ENCODE data around the gene PRKRIP1.
A peak's percentile ranks its signal among the peaks of the same experiment; 100 is the strongest.
"Not testable (repeated sequence)": the region's sequence is repeated elsewhere in the genome, so short reads cannot be mapped to it uniquely, and the experiment has no call there.

PRKRIP1 gene

DNA sequence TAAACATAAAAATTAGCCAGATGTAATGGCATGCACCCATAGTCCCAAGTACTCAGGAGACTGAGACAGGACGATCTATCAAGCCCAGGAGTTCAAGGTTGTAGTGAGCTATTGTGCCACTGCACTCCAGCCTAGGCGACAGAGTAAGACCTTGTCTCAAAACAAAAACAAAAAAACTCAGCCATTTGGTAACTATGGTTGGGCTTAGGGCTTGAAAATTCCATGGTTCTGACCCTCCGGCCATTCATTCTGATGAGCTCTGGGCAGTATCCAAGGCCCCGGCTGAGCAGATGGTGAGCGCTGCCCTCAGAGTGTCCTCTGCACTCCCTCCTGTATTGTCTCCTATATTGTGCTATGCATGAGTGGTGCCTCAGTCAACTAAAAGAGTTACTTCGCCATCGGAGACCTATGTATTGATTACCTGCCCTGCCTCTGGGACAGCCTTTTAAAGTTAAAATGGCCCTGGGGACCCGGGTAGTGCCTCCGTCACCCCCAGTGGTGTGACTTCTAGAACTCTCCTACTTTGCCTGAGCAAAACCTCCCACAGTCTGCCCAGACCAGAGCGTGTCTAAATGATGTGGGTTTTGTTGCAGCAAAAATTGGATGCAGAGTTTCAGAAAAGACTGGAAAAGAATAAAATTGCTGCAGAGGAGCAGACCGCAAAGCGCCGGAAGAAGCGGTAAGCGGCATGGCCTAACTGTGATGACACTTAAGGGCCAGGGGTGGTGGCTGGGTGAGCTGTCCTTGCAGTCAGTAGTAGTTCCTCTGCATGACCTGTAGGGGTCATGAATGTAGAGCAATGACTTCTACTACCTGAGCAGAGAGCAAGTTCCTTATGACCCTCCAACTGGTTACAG lies 8.1 kb downstream of the PRKRIP1 start:
- peak; percentile 45 to 55 for DNase-seq

DNA sequence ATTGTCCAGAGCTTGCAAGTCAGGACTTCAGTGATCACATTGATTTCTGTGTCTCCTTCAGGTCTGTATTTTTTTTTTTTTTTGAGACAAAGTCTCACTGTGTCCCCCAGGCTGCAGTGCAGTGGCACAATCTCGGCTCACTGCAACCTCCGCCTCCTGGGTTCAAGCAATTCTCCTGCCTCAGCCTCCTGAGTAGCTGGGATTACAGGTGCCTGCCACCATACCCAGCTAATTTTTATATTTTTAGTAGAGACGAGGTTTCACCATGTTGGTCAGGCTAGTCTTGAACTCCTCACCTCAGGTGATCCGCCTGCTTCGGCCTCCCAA lies 8.7 kb downstream of the PRKRIP1 start:
- DNase-seq: not testable (repeated sequence)

DNA sequence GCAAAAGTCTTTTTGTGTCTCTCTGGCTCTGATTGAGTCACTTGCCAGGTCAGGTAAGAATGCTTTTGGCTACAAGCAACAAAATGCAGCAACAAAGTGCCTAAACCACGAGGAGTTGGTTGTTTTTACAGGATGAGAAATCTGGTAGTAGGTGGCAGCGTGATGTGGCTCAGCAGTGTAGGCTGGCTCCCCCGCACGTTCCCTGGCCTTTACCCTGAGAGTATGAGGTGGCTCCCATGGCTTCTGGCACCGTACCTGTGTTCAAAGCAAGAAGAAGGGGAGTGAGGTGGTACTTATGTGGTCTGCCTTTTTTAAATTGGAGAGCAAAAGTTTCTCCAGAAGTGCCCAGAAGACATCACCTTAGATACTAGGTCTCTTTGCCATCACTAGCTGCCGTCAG lies 11.7 kb downstream of the PRKRIP1 start:
- no peak for DNase-seq

DNA sequence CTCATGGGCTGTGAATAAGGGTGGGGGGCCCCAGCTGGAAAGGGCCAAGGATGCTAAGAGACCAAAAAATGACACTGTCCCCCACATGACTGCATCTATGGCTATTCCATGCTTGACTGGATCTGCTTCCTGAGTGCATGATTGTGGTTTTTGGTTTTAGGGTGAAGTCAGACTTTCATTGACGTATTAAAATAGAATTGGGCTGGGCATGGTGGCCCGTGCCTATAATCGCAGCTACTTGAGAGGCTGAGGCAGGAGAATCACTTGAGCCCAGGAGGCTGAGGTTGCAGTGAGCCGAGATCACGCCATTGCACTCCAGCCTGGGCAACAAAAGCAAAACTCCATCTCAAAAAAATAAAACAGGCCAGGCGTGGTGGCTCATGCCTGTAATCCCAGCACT lies 12.4 kb downstream of the PRKRIP1 start:
- not testable (repeated sequence) for DNase-seq

DNA sequence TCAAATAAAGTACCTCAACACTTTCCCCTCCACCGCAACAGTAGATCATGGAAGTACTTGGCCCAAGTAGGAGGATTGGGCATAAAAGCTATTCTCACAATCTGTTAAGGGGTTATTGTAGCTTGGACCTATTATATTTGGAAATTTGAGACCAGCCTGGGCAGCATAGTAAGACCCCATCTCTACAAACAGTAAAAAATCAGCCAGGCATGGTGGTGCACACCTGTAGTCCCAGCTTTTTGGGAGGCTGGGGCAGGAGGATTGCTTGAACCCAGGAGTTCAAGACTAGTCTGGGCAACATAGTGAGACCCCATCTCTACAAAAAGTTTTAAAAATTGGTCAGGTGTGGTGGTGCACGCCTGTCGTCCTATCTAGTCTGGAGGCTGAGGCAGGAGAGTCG lies 13.2 kb downstream of the PRKRIP1 start:
- DNase-seq: no peak

DNA sequence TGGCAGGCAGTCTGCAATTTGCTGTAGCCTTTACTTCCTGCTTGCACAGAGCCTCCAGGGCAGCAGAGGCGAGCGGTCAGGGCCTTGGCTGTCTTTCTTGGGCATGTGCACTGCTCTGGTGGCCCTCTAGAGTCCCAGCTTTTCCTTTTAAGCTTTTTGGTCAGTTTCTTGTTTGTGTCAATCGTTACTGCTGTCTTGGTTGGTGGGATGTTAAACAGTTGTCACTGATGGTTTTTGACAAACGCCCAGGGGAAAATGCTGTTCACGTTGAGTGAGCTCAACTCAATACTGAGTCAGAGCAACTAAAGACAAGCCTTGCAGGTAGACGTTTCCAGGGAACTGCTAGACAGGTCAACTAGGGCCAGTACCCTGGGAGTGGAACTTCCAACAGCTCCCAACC lies 14.0 kb downstream of the PRKRIP1 start:
- DNase-seq: no peak

DNA sequence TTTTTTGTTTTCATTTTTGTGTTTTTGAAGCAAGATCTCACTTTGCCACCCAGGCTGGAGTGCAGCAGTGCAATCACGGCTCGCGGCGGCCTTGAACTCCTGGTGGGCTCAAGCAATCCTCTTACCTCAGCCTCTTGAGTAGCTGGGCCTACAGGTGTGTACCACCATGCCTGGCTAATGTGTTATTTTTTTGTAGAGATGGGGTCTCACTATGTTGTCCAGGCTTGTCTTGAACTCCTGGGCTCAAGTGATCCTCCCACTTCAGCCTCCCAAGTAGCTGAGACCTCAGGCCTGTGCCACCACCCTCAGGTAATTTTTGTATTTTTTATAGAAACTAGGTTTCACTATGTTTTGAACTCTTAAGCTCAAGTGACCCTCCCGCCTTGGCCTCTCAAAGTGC lies 14.8 kb downstream of the PRKRIP1 start:
- no peak for DNase-seq

DNA sequence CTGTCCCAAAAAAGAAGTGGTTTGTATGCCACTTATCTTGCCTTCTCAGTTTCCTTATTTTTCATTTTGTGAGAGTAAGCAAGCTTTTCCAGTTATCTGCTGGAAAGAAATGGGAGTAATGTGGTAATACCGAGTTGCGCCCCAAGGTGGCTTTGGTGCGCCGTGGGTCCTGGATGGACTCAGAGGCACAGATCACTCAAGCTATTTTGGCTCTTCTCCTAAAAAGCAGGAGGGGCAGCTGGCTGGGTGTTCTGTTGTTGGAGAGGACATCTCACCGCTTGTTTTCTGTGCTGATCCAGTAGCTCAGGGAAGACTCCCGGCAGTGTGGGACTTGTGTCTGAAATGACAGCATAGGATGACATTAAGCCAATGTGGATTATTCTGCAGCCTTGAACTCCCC lies 16.4 kb downstream of the PRKRIP1 start:
- peak; percentile 54 to 63 for DNase-seq

DNA sequence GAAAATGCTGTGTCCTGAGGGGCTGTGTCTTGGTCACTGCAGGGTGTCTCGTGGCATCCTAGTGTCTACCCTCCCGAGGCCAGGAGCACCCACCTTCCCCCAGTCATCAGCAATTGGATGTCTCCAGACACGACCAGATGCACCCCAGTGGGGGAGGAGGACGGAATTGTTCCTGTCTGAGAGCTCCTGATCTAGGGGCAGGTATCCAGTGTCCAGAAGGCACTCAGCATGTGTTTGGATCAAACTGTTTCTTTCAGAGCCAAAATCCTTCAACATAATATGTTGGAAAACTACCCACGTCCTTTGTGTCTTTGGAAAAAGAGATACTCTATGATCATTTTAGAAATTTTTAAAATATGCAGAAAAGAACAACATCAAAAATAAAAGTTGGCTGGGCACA lies 16.9 kb downstream of the PRKRIP1 start:
- DNase-seq: no peak

DNA sequence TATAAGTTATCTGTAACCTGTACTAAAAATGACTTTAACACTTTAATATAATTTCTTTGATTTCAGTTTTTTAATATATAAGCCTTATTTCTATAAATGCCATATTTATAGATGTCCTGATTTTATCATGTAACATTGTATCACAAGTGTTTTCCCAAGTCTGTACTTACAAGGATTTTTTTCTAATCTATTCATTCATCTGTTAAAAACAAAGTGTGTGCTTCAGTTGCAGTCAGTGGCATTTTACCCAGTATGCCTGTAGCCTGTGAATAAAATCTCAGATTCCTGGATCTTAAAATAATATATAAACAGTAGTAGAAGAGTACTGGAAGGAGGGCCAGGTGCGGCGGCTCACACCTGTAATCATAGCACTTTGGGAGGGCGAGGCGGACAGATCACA lies 17.4 kb downstream of the PRKRIP1 start:
- DNase-seq: no peak

DNA sequence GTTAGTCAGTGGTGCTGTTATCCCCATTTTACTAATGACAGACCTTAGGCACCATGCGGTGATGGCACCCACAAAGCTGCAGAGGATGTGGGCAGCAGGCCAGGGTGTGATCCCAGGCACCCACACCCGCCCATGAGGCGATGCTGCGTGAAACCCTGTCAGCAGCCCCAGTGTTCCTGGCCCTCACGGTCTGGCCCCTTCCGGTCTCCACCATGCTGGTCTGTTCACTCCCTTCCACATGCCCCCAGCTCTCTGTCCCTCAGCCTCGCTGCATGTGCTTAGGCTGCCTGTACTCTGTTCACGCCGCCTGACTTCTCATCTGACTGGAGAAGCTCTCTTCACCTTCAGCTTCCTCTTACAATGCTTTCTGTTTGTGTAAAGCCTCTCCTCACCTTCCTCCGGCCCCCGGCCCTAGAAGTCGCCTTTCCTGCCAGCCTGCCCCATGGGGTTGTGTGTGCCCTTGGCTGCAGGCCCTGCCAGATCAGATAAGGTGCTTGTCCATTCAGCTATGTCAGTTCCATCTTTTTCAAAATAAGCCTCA lies 19.6 kb downstream of the PRKRIP1 start:
- DNase-seq: peak; percentile 57 to 71

DNA sequence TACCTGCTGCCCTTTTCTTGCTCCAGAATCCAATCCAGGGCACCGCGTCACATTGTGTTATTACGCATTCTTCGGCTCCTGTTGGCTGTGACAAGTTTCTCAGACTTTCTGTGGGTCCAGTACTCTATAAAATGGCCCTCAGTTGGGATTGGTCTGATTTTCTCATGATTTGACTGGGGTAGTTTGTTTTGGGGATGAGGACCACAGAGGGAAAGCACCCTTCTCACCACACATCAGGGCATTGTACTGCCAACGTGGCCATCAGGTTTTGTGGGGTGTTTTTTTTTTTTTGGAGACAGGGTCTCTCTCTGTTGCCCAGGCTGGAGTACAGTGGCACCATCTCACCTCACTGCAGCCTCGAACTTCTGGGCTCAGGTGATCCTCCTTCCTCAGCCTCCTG lies 20.2 kb downstream of the PRKRIP1 start:
- DNase-seq: no peak

DNA sequence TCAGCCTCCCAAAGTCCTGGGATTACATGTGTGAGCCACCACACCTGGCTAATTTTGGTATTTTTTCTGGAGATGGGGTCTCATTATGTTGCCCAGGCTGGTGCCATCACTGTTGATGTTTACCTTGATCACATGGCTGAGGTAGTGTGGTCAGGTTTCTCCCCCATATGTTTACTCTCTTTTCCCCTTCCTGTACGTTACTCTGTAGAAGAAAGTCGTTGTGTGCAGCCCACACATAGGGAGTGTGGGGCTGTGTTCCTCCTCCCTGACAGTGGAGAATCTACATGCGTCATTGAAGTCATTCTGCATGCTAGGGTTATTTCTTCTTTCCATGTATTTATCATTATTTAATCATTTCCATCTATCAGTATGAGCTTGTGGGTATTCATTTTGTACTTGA lies 20.9 kb downstream of the PRKRIP1 start:
- no peak for DNase-seq

DNA sequence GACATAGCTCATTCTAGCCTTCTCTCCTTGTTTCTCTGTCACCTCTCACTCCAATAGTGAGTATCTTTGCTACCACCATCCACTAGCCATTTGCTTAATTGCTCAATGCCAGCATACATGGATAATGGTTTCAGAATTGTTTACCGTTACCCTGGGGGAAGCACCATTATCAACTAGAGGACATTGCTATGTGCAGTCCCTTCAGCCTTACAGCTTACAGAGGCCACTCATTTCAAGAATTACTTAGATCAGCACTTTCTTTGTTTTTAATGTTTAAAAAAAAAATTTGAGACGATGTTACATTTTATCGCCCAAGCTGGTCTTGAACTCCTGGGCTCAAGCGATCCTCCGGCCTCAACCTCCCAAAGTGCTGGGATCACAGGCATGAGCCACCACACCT lies 22.4 kb downstream of the PRKRIP1 start:
- no peak for DNase-seq

DNA sequence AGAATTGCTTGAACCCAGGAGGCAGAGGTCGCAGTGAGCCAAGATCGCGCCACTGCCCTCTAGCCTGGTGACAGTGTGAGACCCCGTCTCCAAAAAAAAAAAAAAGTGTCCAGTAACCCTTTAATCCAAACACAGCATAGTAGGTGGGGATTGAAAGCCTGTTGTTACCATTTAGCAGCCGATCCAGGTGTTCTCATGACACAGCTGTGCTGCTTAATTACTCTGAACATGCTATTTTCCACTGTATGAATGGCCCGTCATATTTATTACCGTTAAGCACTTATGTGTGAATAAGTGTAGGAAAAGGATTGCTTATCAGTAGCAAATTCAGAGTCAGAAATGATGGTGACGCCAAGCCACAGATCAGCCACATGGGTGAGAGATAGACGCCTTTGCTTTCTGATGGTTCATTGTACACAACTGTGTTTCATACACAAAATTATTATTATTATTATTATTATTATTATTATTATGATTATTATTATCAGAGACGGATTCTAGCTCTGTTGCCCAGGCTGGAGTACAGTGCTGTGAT lies 25.6 kb downstream of the PRKRIP1 start:
- DNase-seq: no peak

DNA sequence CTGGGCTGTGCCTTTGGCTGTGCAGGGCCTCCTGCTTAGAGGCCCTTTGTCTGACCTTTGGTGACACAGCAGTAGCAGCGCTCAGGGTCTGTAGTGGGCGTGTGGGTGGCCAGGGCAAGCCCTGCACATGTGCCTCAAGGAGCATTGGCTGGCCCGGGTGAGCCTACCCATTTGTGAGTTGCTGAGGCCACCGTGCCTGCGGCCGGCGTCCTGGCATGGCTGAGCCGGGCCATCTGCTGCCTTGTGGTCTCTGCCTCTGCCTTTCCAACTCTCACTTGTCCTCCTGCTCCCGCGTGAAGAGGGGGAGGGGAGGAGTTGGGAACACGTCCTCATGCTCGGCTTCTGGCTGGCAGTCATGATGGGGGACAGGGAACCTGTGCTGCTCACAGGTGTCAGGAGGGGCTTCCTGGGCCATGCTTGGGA lies 28.0 kb downstream of the PRKRIP1 start:
- DNase-seq: no peak

DNA sequence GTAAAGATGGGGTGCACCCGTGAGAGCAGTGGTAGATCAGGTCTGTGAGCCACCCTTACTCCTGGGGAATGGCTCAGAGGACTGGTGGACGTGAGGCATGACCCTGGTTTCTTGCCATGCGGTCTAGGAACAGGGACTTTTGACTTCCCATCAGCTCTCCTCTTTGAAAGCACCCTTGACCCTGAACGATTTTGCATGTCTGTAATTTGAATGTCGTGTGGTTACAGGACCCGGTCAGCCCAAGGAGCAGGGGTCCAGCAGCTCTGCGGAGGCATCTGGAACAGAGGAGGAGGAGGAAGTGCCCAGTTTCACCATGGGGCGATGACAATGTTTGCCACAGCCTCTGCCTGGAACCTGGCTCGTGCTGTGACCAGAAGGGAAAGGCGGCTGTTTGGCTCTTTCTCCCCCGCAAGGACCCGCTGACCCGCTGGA lies 28.6 kb downstream of the PRKRIP1 start:
- no peak for DNase-seq

DNA sequence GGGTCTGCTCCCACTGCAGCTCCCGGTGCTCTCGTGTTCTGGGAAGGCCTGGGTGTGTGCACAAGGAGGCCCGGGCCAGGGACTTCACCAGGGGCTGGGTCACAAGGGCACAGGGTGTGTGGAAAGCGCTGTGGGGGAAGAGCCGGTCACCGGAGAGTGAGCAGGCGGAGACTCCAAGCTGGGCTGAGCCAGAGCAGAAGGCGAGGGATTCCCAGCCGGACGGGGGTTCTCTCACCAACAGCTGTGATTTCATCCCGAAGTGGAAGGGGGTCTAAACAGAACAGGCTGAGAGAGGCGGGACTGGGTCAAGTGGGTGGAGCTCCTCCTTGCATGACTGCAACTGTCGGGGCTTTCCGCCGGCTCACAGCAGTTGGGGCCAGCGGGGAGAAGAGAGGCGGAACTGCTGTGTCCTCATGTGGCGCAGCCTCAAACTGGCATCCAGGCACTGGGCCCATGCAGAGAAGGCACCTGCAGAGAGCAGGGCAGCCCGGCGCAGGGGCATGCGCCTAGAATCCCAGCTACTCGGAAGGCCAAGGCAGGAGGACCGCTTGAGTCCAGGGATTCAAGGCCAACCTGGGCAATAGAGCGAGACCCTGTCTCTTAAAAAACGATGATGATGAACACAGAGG lies 29.6 kb downstream of the PRKRIP1 start:
- peak; percentile 80 to 86 for DNase-seq

DNA sequence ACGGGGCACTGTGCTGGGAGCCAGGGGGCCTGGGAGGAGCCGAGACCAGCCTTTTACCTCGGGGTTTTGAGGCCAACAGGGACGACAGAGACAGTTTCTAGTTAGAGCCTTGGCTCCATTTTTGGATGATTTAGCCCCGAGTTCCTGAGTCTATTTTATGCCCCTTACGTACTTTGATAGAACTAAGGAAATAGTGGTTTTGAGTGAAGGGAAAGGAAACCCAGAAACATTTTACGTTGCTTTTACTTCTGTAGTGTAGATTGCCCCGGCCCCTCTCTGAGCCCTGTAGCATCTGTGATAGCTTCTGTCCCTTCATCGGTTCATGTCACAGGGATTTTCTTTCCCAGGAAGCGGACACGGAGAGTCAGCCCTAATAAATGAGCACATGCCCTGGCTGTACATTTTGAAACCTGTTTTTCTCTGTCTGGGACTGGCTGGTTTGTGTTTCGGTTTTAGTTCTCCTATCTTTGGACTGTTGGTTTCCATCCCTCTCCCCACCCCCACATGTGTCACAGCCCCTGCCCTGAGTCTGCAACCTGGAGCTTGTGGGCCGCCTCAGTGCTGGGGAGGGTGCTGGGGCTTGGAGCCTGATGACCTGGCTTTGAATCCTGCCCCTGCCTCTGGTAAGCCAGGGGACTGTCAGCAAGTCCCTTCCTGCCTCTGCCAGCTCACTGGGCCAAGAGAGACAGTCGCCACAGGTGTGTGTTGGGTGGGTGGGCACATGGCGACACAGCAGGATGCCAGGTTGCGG lies 30.3 kb downstream of the PRKRIP1 start:
- peak; percentile 76 to 82 for DNase-seq

DNA sequence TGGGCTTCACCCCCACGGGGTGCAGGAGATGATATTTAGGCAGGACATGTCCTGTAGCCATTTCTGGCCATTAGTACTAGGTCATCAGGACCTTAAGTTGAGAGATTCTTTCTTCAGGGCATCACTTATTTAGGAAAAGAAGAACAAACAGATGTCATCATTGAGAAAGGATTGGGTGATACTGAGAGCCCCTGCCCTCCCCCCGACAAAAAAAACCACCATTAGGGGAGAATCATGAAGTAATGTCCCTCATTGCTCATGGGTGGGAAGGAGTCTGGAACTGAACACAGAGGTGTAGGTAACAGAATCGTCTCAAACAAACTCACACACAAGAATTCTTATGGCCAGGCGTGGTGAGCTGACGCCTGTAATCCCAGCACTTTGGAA lies 30.8 kb downstream of the PRKRIP1 start:
- no peak for DNase-seq

DNA sequence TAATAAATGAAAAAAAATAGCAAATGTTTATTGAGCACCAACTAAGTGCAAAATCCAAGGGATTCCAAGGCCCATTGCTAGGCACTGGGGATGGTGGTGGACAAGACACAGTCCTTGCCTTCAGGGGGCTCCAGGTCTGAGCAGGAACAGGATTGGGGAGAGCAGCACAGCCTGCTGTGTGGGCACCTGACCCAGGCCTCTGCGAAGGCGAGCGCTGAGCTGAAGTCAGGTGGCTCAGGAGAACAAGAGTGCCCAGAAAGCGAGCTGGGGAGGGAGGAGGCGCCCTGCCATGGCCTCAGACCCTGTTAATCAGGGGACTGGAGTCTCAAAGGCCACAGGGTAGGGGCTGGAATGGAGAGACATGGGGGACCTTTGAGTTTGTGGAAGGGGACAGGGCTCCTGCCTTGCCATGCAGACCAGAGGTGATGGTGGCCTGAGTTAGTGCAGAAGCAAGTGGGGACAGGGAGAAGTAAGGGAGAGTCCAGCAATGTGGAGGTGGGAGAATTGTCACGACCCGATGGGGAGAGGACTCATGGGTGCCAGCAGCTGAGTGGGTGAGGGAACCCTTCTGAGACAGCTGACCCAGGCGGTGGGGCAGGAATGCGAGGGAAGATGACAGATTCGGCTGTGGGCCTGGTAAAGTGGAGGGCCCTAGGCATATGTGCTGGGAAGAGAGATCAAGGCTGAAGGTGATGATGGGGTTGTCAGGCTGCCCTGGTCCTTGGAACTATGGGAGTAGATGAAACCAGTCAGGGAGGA lies 33.2 kb downstream of the PRKRIP1 start:
- DNase-seq: no peak

DNA sequence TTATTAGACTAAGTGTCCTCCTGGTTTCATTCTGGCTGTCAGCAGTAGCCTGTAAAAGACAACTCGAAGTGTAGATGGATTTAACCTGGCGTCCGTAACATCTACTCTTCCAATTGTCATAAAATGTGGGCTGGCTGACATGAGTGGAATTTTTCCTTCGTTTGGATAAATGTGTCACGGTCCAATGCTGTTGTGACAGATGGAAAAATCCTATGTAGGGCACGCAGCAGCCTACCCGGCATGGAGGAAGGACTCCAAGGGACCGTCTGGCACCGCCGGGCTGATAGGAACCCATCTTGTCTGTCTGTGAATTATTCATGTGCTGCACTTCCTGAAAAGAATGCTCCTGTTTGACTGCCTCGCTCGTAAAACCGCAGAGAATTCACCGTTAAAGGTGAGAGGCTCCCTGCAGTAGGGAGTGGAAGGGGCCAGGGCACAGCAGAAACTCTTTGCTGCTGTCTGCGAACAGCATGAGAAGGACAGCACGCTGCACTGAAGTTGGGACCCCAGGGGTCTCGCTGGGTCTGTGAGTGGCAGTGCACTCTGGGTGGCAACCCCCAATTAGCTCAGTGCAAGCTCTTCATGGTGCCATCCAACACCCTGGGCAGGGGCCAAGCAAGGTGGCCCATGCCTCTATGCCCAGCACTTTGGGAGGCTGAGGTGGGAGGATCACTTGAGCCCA lies 35.6 kb downstream of the PRKRIP1 start:
- peak; percentile 46 to 49 for DNase-seq

All from stimulated activated CD4-positive, alpha-beta T cell treated with anti-CD3 and anti-CD28 coated beads, Interleukin-2, amount 100 ng/mL, for 24 hours (primary cell).